ENCODE data around the gene SUB1.

Gene SUB1

DNA sequence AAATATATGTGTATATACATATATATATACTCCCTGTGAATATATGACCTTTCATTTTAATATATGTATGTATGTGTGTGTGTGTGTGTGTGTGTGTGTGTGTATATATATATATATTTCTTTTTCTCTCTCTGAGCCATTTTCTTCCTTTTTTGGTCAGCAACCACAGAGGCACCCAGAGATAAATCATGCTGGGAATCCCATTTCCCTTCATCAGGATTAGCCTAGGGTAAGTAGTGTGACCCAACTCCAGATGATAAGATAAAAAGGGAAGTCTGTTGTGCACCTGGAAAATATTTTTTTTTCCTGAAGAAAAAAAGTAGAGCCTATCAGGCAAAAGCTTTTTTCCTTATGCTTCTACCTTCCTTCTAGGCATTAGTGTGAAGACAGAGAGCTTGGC lies 25.4 kb upstream of the SUB1 start:
- TF ChIP-seq, protein P1, sequence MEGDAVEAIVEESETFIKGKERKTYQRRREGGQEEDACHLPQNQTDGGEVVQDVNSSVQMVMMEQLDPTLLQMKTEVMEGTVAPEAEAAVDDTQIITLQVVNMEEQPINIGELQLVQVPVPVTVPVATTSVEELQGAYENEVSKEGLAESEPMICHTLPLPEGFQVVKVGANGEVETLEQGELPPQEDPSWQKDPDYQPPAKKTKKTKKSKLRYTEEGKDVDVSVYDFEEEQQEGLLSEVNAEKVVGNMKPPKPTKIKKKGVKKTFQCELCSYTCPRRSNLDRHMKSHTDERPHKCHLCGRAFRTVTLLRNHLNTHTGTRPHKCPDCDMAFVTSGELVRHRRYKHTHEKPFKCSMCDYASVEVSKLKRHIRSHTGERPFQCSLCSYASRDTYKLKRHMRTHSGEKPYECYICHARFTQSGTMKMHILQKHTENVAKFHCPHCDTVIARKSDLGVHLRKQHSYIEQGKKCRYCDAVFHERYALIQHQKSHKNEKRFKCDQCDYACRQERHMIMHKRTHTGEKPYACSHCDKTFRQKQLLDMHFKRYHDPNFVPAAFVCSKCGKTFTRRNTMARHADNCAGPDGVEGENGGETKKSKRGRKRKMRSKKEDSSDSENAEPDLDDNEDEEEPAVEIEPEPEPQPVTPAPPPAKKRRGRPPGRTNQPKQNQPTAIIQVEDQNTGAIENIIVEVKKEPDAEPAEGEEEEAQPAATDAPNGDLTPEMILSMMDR (conservative IDR thresholded peaks at IDR 0.05) = no peak
- H3K27ac ChIP-seq = peak overlapping the region; percentile 79

DNA sequence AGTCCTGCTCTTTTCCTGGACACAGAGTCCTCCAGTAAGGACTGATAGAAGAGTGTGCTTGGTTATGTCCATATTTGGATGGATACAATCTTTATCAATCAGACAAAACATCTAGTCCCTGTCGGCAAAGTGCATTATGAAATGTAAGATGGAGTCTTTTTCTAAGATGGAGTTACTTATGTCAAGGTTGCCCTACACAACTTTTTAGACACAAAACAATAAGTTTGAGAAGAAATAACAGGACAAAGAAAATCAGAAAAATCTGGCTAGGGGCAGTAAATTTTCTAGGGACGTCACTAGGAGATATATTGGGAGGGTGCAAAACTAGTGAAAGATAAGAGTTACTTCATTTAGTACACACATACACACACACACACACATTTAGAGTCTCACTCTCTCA lies 23.3 kb upstream of the SUB1 start:
- no peak overlapping the region for H3K27ac ChIP-seq
- TF ChIP-seq, protein P1 (conservative IDR thresholded peaks at IDR 0.05) = no peak

DNA sequence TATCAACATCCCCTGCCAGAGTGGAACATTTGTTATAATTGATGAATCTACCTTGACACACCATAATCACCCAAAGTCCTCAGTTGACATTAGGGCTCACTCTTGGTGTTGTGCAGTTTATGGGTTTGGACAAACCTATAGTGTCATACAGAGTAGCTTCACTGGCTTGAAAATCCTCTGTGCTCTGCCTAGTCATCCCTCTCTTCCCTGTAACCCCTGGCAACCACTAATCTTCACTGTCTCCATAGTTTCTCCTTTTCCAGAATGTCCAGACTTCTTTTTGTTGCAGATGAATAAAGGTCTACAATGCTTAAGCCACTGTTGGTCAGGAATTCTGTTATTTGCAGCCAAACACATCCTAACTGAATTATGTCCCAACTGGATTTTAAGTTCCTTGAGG lies 22.5 kb upstream of the SUB1 start:
- no peak overlapping the region for H3K27ac ChIP-seq
- TF ChIP-seq, protein P1 (conservative IDR thresholded peaks at IDR 0.05) = no peak

DNA sequence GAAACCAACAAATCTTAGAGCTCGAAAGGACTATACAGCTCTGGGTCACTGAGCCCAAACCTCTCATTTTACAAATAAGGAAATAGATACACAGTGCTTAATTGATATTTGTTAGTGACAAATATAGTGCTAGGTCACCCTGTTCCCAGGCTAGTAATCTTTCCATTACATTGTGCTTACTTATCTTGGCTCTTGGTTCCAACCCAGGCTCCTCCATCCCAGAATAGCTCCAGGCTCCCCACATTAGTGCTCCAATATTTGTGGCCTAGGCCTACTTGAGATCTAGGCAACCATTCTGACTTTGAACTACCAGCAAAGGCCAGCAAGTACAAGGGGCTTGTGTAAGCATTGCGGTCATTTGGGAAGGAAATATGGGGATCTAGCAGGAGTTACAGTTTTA lies 21.7 kb upstream of the SUB1 start:
- TF ChIP-seq, protein P1 (conservative IDR thresholded peaks at IDR 0.05) = no peak
- no peak overlapping the region for H3K27ac ChIP-seq

DNA sequence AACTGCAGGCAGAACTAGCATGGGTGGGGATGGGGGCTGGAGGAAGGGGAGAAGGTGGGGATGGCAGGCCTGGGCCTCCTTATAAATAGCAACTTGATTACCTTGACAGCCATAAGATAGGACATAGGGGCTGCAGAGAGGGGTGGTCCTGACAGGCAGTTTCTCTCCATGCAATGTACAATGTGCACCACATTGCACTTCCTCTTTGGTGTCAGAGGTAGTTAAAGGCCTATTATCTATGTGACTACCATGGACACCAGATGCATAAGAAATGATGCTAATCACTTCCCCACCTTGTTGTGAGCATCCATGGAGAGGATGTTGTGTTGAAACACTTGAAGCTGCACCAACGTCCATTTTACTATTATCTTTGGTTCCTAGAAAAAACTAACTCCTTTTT lies 20.2 kb upstream of the SUB1 start:
- TF ChIP-seq, protein P1 (conservative IDR thresholded peaks at IDR 0.05) = no peak
- no peak overlapping the region for H3K27ac ChIP-seq

DNA sequence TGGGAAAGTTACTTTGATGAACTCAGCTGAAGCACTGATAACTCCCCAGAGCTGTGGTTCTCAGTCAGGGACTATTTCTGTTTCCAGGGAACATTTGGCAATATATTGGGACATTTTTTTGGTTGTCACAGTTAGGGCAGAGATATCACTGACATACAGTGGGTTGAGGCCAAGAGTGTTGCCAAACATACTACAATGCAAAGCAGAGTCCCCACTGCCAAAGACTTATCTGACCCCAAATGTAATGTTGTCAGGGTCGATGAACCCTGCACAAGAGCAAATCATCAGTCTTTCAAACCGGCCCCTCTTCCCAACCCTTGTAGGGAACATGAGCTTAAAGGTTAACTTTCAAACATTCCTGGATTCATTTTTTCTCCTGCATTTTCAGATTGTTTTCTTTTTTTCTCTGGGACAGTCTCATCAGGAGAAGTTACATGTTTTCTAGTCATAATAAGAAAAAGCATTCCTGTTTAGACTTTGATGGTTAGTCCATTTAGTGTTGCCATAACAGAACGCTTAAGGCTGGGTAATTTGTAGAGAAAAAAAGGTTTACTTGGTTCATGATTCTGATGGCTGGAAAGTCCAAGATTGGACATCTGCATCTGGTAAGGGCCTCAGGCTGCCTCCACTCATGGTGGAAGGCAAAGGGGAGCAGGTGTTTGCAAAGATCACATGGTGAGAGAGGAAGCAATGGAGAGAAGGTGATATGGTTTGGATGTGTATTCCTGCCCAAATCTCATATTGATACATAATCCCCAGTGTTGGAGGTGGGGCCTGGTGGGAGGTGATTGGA lies 18.8 kb upstream of the SUB1 start:
- H3K27ac ChIP-seq = no peak overlapping the region
- TF ChIP-seq, protein P1 (conservative IDR thresholded peaks at IDR 0.05) = no peak

DNA sequence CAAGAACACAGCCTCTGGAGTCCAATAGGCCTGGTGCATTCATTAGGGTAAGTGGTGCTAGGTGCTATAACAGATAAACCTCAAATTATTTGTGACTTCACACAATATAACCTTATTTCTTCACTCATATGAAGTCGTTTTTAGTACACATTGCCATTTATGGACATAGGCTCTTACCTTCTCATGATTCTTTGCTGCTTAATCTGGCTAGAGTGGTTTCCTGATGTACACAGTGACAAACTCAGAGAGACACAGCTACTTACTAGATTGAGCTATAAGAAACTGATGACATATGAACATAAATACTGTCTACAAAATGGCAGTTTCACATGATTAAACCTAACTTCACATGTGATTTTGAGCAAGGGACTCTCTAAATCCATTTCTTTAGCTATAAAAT lies 14.2 kb upstream of the SUB1 start:
- H3K27ac ChIP-seq = no peak overlapping the region
- TF ChIP-seq, protein P1 (conservative IDR thresholded peaks at IDR 0.05) = no peak
